HCT116 (cell line): ENCODE data around the gene EWSR1. TPM values are rescaled to one million over a fixed set of nuclear protein-coding genes. Genes with fewer than 3 reads are reported as not detected.

Experiments used
- ATAC-seq: fragments of 200-7000 bp; cut with Tn5 transposase; 2 replicates; pipeline ENCODE4 v1.9.1; 2020; ENCODE audit warnings: mild to moderate bottlenecking, moderate library complexity
- BruUV-seq: library from RNA; stranded (reverse); fragments of 400-500 nt; replicated peaks from 2 replicates; lab custom pipeline; 2021; lab: Mats Ljungman, UMichigan
- CTCF ChIA-PET: fragments of 300-600 bp; sonication (Branson Sonifier 250); formaldehyde crosslinking; loops from one replicate; lab custom pipeline; 2021; ENCODE audit warnings: antibody characterized with exemption; lab: Charles Lee
- POLR2A ChIA-PET: fragments of 300-600, 350-600 bp; sonication (Branson Sonifier 250); formaldehyde crosslinking; loops from one replicate; lab custom pipeline; 2021; ENCODE audit warnings: antibody characterized with exemption; lab: Charles Lee
- RAD21 ChIA-PET, 2 experiments: fragments of 300-600 bp; sonication (Branson Sonifier 250); formaldehyde crosslinking; loops; one replicate each; lab custom pipeline; 2023; ENCODE audit warnings: low total read pairs in 2 of 2; ENCODE audit not compliant: uncharacterized antibody in 2 of 2, unreplicated experiment in 2 of 2, low non-redundant PET in 1 of 2; lab: Charles Lee
- DNase-seq: peaks from one replicate; pipeline ENCODE4 v3.0.0-alpha.2; 2010; ENCODE audit warnings: low read depth, low spot score
- H2AFZ ChIP-seq: fragments of 200-600 bp; shearing (Covaris generic), sonication (generic); 2 replicates; pipeline ENCODE4 v1.6.1; 2017; ENCODE audit warnings: low read depth, mixed run types, mixed read lengths, antibody characterized with exemption, low read length; ENCODE audit not compliant: poor library complexity, severe bottlenecking
- H3K27ac ChIP-seq: 2 replicates; pipeline ENCODE4 v1.5.1; 2012; ENCODE audit warnings: low read depth, low read length
- H3K27me3 ChIP-seq: fragments of 200-600 bp; sonication (generic); 2 replicates; pipeline ENCODE4 v1.6.1; 2016; ENCODE audit warnings: mixed run types, low read length, mixed read lengths; ENCODE audit not compliant: insufficient read depth
- H3K36me3 ChIP-seq, 2 experiments: fragments of 200-500 bp in 1 of 2; fragments of 200-600 bp in 1 of 2; sonication (Bioruptor generic) in 1 of 2; sonication (generic) in 1 of 2; 2 replicates each; pipeline versions ENCODE4 v1.5.1 to v1.6.1; 2014 to 2016; ENCODE audit warnings: low read length in 2 of 2, inconsistent platforms in 1 of 2, mixed read lengths in 1 of 2, mixed run types in 1 of 2; ENCODE audit not compliant: insufficient read depth in 2 of 2, control insufficient read depth in 1 of 2
- H3K4me1 ChIP-seq, 2 experiments: fragments of 200-600 bp in 1 of 2; sonication (generic) in 1 of 2; 2 replicates each; pipeline versions ENCODE4 v1.5.1 to v1.6.1; 2012 to 2017; ENCODE audit warnings: low read length in 2 of 2, inconsistent platforms in 1 of 2, mild to moderate bottlenecking in 1 of 2, mixed read lengths in 1 of 2, mixed run types in 1 of 2, moderate library complexity in 1 of 2; ENCODE audit not compliant: insufficient read depth in 2 of 2, control insufficient read depth in 1 of 2
- H3K4me2 ChIP-seq: fragments of 200-600 bp; sonication (generic); 2 replicates; pipeline ENCODE4 v1.6.1; 2017; ENCODE audit warnings: mixed run types, low read length, mixed read lengths
- H3K4me3 ChIP-seq, 2 experiments: fragments of 200-600 bp in 1 of 2; sonication (generic) in 1 of 2; replicated peaks in 1 of 2; 2 replicates each; pipeline ENCODE4 v1.5.1; 2011 to 2016; ENCODE audit warnings: low read length in 2 of 2, control low read depth in 1 of 2, low read depth in 1 of 2, mild to moderate bottlenecking in 1 of 2, mixed read lengths in 1 of 2, mixed run types in 1 of 2
- H3K79me2 ChIP-seq: fragments of 200-600 bp; sonication (generic); 2 replicates; pipeline ENCODE4 v1.6.1; 2017; ENCODE audit warnings: mild to moderate bottlenecking, mixed run types, low read length, moderate library complexity, mixed read lengths; ENCODE audit not compliant: insufficient read depth
- H3K9ac ChIP-seq: fragments of 200-600 bp; sonication (generic); 2 replicates; pipeline ENCODE4 v1.6.1; 2016; ENCODE audit warnings: low read length, mixed read lengths
- H3K9me2 ChIP-seq: fragments of 200-600 bp; sonication (generic), shearing (Covaris generic); 2 replicates; pipeline ENCODE4 v1.6.1; 2017; ENCODE audit warnings: mixed run types, mild to moderate bottlenecking, moderate library complexity; ENCODE audit not compliant: insufficient read depth
- H3K9me3 ChIP-seq, 2 experiments: fragments of 200-500 bp in 1 of 2; fragments of 200-600 bp in 1 of 2; sonication (Bioruptor generic) in 1 of 2; sonication (generic) in 1 of 2; 2 replicates each; pipeline ENCODE4 v1.6.1; 2014 to 2017; ENCODE audit warnings: low read length in 2 of 2, mixed read lengths in 2 of 2, inconsistent platforms in 1 of 2, low read depth in 1 of 2, mild to moderate bottlenecking in 1 of 2, mixed run types in 1 of 2, moderate library complexity in 1 of 2; ENCODE audit not compliant: control insufficient read depth in 1 of 2, insufficient read depth in 1 of 2
- H4K20me1 ChIP-seq: fragments of 200-600 bp; sonication (generic), shearing (Covaris generic); 2 replicates; pipeline ENCODE4 v1.6.1; 2017; ENCODE audit warnings: mixed run types, mild to moderate bottlenecking, moderate library complexity; ENCODE audit not compliant: insufficient read depth
- CBX3 ChIP-seq: IDR thresholded peaks from 2 replicates; pipeline ENCODE4 v1.6.1; 2012; ENCODE audit warnings: low read depth
- CEBPB ChIP-seq: IDR thresholded peaks from 2 replicates; pipeline ENCODE4 v1.6.1; 2012; ENCODE audit warnings: low read depth
- EGR1 ChIP-seq: IDR thresholded peaks from 2 replicates; pipeline ENCODE4 v1.6.1; 2012; ENCODE audit warnings: low read depth
- JUND ChIP-seq: IDR thresholded peaks from 2 replicates; pipeline ENCODE4 v1.6.1; 2012
- POLR2AphosphoS5 ChIP-seq: IDR thresholded peaks from 2 replicates; pipeline ENCODE4 v1.6.1; 2011; ENCODE audit warnings: mild to moderate bottlenecking, low read depth, low read length, moderate library complexity
- RAD21 ChIP-seq: IDR thresholded peaks from 2 replicates; pipeline ENCODE4 v1.6.1; 2012; ENCODE audit warnings: low read depth, mild to moderate bottlenecking
- SIN3A ChIP-seq: IDR thresholded peaks from 2 replicates; pipeline ENCODE4 v1.6.1; 2012; ENCODE audit warnings: low read depth
- SRF ChIP-seq: IDR thresholded peaks from 2 replicates; pipeline ENCODE4 v1.6.1; 2012; ENCODE audit warnings: low read depth
- ZFX ChIP-seq: fragments of 450-650 bp; IDR thresholded peaks from 2 replicates; pipeline ENCODE4 v1.6.1; 2017
- intact Hi-C: fragments of 100-400 bp; cut with micrococcal nuclease; formaldehyde crosslinking; loops from 2 replicates; pipeline ENCODE4 v1.10.0; 2022
- total RNA-seq: library from RNA; stranded (reverse); gene quantifications from one replicate; pipeline ENCODE4 v1.2.1, GENCODE V29; 2021; ENCODE audit not compliant: unreplicated experiment
- TF ChIP-seq, protein P1 (sequence below): IDR thresholded peaks from 2 replicates; pipeline ENCODE4 v1.6.1; 2012
- TF ChIP-seq, protein P2 (sequence below): IDR thresholded peaks from 2 replicates; pipeline ENCODE4 v1.6.1; 2012; ENCODE audit warnings: low read depth

EWSR1 gene
- total RNA-seq, 1 experiment from 2014 or later, result 335 TPM

DNA sequence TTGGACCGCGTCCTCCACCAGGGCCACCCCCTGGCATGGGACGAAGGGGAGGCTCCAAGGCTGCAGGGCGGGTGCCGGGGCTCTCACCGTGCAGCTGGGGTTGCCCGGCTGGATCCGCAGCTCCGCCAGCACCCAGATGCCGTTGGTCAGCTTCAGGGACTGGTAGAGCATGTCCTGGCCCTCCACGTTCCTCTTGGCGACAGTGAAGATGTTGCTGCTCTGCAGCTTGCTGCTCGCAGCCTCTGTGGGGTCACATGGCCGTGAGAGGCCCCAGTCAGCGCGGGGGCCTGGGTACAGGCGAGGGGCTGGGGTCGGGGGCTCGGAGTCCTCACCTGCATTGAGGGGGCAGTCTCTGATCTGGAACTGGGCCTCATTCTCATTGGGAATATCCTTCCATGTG is 62.2 kb downstream of the EWSR1 start:
- Histone ChIP-seq H3K9me3 (no peaks in the 10 kb centered on the region), H3K9me2 (no peaks in the 10 kb centered on the region), H3K4me3 (no peak overlapping the region), H2AFZ (no peak overlapping the region), H3K4me2 (no peak overlapping the region), H4K20me1 (no peaks in the 10 kb centered on the region), H3K36me3 (peaks cover 0 to 10% of the 10 kb centered on the region in 2 experiments; a peak in 2 of 4 replicates), H3K27ac (no peak overlapping the region), H3K4me1 (peaks cover 0 to 6% of the 10 kb centered on the region in 2 experiments; a peak in 1 of 4 replicates), H3K27me3 (no peaks in the 10 kb centered on the region), H3K79me2 (no peaks in the 10 kb centered on the region), H3K9ac (no peak overlapping the region)
- DNase-seq (no peak), ATAC-seq (no peak)
- RAD21 ChIA-PET, result no interaction called here
- intact Hi-C loops, result no loop called here
- CTCF ChIA-PET, result no interaction called here
- POLR2A ChIA-PET, result no interaction called here
- TF ChIP-seq POLR2AphosphoS5, result no peak
- TF ChIP-seq JUND, result no peak
- no peak for TF ChIP-seq SRF
- no peak for TF ChIP-seq RAD21
- no peak for TF ChIP-seq CEBPB
- TF ChIP-seq, protein P1, sequence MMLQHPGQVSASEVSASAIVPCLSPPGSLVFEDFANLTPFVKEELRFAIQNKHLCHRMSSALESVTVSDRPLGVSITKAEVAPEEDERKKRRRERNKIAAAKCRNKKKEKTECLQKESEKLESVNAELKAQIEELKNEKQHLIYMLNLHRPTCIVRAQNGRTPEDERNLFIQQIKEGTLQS, result no peak
- no peak for TF ChIP-seq CBX3
- TF ChIP-seq SIN3A, result no peak
- no peak for TF ChIP-seq EGR1
- TF ChIP-seq, protein P2, sequence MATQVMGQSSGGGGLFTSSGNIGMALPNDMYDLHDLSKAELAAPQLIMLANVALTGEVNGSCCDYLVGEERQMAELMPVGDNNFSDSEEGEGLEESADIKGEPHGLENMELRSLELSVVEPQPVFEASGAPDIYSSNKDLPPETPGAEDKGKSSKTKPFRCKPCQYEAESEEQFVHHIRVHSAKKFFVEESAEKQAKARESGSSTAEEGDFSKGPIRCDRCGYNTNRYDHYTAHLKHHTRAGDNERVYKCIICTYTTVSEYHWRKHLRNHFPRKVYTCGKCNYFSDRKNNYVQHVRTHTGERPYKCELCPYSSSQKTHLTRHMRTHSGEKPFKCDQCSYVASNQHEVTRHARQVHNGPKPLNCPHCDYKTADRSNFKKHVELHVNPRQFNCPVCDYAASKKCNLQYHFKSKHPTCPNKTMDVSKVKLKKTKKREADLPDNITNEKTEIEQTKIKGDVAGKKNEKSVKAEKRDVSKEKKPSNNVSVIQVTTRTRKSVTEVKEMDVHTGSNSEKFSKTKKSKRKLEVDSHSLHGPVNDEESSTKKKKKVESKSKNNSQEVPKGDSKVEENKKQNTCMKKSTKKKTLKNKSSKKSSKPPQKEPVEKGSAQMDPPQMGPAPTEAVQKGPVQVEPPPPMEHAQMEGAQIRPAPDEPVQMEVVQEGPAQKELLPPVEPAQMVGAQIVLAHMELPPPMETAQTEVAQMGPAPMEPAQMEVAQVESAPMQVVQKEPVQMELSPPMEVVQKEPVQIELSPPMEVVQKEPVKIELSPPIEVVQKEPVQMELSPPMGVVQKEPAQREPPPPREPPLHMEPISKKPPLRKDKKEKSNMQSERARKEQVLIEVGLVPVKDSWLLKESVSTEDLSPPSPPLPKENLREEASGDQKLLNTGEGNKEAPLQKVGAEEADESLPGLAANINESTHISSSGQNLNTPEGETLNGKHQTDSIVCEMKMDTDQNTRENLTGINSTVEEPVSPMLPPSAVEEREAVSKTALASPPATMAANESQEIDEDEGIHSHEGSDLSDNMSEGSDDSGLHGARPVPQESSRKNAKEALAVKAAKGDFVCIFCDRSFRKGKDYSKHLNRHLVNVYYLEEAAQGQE, result no peak
- no peak for TF ChIP-seq ZFX
- no TSS peak for BruUV-seq
